Ishikawa (cell line): ENCODE data around the gene GRID1.

Source experiments
- CEBPB ChIP-seq: IDR thresholded peaks from 2 replicates; pipeline ENCODE4 v1.6.1; 2012
- CREB1 ChIP-seq: IDR thresholded peaks from 2 replicates; pipeline ENCODE4 v1.6.1; 2012; ENCODE audit warnings: low read depth
- EGR1 ChIP-seq: IDR thresholded peaks from 2 replicates; pipeline ENCODE4 v1.6.1; 2012
- EP300 ChIP-seq: IDR thresholded peaks from 2 replicates; pipeline ENCODE4 v1.6.1; 2012; ENCODE audit warnings: borderline replicate concordance
- FOXM1 ChIP-seq: IDR thresholded peaks from 2 replicates; pipeline ENCODE4 v1.6.1; 2012; ENCODE audit warnings: low read depth, borderline replicate concordance
- NFIC ChIP-seq: IDR thresholded peaks from 2 replicates; pipeline ENCODE4 v1.6.1; 2012
- RAD21 ChIP-seq: IDR thresholded peaks from 2 replicates; pipeline ENCODE4 v1.6.1; 2012; ENCODE audit warnings: low read depth
- TAF1 ChIP-seq: IDR thresholded peaks from 2 replicates; pipeline ENCODE4 v1.6.1; 2012; ENCODE audit warnings: low read depth, mild to moderate bottlenecking
- TCF12 ChIP-seq: IDR thresholded peaks from 2 replicates; pipeline ENCODE4 v1.6.1; 2012; ENCODE audit warnings: low read depth
- TEAD4 ChIP-seq: IDR thresholded peaks from 2 replicates; pipeline ENCODE4 v1.6.1; 2012
- YY1 ChIP-seq: IDR thresholded peaks from 2 replicates; pipeline ENCODE4 v1.6.1; 2012; ENCODE audit warnings: low read depth
- ZBTB7A ChIP-seq: IDR thresholded peaks from 2 replicates; pipeline ENCODE4 v1.6.1; 2012; ENCODE audit warnings: low read depth
- TF ChIP-seq, protein P1 (sequence below): IDR thresholded peaks from 2 replicates; pipeline ENCODE4 v1.6.1; 2012; ENCODE audit warnings: low read depth, mild to moderate bottlenecking
- TF ChIP-seq, protein P2 (sequence below): IDR thresholded peaks from 2 replicates; pipeline ENCODE4 v1.6.1; 2012
- TF ChIP-seq, protein P3 (sequence below): IDR thresholded peaks from 2 replicates; pipeline ENCODE4 v1.6.1; 2012

The GRID1 gene

DNA sequence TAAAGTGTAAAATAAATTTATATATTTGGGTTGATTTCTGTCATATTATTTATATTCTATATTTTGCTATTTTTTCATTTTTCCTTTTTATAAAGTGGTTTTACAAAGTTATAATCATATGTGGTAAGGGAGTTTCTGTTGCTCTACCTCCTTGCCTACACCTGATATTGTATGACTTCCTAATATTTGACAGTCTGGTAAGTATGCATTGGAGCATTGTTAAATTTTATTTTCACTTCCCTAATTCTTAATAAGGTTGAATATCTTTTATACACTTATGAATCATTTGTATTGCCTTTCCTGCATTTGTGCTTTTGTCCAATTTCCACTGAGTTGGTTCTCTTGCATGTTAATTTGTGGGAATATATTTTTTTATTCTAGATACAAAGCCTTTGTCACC lies 492.4 kb downstream of the GRID1 start:
- no peak for TF ChIP-seq TCF12
- no peak for TF ChIP-seq FOXM1

DNA sequence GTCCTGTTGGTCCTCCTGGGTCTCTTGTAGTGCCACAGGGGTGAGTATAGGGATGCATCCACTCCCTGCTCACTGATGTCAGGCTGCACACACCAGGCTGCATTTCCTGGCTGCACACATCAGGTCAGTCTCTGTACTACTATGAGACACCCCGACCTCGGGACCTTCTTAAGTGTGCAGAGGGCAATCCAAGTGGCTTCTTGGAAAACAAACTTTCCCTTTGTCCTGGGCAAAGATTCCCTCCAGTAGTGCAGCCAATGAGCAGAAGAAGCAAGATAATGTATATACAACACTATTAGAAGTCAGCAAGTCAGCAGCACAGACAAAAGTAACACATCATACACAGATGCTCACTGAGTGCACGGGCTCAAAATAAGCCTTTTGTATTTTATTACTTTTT lies 493.5 kb downstream of the GRID1 start:
- TF ChIP-seq YY1 (no peak), TEAD4 (no peak), TAF1 (no peak), ZBTB7A (no peak), EGR1 (no peak), CREB1 (no peak), FOXM1 (no peak), EP300 (no peak), TCF12 (no peak), CEBPB (no peak), NFIC (no peak), RAD21 (no peak)
- TF ChIP-seq, protein P1, sequence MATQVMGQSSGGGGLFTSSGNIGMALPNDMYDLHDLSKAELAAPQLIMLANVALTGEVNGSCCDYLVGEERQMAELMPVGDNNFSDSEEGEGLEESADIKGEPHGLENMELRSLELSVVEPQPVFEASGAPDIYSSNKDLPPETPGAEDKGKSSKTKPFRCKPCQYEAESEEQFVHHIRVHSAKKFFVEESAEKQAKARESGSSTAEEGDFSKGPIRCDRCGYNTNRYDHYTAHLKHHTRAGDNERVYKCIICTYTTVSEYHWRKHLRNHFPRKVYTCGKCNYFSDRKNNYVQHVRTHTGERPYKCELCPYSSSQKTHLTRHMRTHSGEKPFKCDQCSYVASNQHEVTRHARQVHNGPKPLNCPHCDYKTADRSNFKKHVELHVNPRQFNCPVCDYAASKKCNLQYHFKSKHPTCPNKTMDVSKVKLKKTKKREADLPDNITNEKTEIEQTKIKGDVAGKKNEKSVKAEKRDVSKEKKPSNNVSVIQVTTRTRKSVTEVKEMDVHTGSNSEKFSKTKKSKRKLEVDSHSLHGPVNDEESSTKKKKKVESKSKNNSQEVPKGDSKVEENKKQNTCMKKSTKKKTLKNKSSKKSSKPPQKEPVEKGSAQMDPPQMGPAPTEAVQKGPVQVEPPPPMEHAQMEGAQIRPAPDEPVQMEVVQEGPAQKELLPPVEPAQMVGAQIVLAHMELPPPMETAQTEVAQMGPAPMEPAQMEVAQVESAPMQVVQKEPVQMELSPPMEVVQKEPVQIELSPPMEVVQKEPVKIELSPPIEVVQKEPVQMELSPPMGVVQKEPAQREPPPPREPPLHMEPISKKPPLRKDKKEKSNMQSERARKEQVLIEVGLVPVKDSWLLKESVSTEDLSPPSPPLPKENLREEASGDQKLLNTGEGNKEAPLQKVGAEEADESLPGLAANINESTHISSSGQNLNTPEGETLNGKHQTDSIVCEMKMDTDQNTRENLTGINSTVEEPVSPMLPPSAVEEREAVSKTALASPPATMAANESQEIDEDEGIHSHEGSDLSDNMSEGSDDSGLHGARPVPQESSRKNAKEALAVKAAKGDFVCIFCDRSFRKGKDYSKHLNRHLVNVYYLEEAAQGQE = no peak
- TF ChIP-seq, protein P2, sequence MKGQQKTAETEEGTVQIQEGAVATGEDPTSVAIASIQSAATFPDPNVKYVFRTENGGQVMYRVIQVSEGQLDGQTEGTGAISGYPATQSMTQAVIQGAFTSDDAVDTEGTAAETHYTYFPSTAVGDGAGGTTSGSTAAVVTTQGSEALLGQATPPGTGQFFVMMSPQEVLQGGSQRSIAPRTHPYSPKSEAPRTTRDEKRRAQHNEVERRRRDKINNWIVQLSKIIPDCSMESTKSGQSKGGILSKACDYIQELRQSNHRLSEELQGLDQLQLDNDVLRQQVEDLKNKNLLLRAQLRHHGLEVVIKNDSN = no peak
- TF ChIP-seq, protein P3, sequence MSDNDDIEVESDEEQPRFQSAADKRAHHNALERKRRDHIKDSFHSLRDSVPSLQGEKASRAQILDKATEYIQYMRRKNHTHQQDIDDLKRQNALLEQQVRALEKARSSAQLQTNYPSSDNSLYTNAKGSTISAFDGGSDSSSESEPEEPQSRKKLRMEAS = no peak

DNA sequence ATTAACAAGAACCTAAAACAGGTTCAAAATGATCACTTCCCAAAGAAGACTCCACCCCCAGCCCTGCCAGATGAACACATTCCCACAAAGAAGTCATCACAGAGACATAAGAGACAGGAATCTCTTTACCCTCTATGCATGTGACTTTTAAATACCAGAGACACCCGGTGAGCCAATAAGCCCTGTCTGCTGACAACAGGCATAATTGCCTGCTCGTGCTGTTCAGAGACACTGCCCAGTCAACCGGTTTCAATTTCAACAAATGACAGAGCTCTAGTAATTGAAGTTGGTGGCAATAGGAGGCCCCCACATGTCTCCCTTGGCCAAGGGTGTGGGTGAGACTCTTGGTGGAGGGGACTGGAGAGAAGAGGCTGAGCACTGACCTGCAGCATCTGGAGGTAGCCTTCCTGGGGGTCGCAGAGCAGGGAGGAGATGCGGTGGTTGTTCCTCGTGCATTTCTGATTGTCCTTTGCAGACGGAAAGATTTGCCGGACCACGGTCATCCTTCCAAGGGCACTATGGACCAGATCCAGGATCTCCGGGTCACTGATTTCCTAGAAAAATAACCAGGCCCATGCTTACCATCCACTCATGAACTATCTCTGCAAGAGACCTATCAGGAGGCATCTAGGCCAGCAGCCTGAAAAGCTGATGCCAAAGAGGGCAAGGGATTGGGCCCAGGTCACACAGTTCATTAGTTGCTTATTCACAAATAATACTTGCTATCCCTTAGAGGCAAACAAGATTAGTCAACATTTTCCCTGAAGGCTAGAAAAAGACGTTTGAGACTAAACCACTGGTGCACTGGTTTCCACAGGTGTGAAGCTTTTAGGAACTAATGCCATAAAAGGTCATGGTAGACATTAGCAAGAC lies 497.7 kb downstream of the GRID1 start:
- TF ChIP-seq, protein P3 = no peak
- TF ChIP-seq TCF12 = no peak
- TF ChIP-seq ZBTB7A = no peak
- TF ChIP-seq RAD21 = no peak
- TF ChIP-seq, protein P2 = no peak
- no peak for TF ChIP-seq EP300
- TF ChIP-seq CREB1 = no peak
- no peak for TF ChIP-seq NFIC
- no peak for TF ChIP-seq YY1
- TF ChIP-seq, protein P1 = no peak
- TF ChIP-seq EGR1 = no peak
- no peak for TF ChIP-seq FOXM1
- no peak for TF ChIP-seq TEAD4
- TF ChIP-seq TAF1 = no peak
- no peak for TF ChIP-seq CEBPB

DNA sequence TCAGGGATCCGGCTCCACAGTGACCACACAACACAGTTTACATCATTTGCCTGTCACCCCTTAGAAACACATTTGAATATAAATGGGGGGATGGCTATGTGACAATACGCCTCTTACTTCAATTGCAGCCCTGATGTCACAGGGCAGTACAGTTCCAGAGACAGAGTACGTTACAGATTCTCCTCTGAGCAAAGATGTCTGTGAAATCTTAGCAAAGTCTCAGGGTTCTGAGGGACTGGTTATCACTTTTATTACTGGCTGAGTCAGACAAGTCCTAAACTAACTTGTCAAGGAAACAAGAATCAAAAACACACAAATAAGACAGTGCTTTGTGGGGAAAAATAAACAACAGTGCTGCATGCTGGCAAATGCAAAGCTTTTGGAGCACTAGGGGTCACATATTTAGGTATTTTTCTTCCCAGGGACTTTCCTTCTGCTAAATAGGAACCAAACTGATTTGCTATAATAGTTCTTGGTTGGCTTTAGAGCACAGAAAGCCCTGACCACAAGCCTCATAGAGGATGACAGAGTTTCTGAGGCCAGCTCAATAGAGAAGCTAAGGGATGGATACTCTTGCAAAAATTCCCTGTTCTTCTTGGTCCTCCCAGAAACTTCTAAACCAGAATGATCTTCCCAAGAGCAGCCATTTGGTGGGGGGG lies 501.6 kb downstream of the GRID1 start:
- TF ChIP-seq, protein P1 = no peak
- TF ChIP-seq EP300 = no peak
- TF ChIP-seq, protein P3 = no peak
- TF ChIP-seq EGR1 = no peak
- no peak for TF ChIP-seq ZBTB7A
- TF ChIP-seq, protein P2 = no peak
- no peak for TF ChIP-seq TAF1
- TF ChIP-seq TCF12 = no peak
- TF ChIP-seq CREB1 = no peak
- TF ChIP-seq FOXM1 = no peak
- no peak for TF ChIP-seq YY1
- no peak for TF ChIP-seq CEBPB
- no peak for TF ChIP-seq NFIC
- no peak for TF ChIP-seq RAD21
- TF ChIP-seq TEAD4 = no peak
